ENCODE measurements around the gene CCDC187.

DNA sequence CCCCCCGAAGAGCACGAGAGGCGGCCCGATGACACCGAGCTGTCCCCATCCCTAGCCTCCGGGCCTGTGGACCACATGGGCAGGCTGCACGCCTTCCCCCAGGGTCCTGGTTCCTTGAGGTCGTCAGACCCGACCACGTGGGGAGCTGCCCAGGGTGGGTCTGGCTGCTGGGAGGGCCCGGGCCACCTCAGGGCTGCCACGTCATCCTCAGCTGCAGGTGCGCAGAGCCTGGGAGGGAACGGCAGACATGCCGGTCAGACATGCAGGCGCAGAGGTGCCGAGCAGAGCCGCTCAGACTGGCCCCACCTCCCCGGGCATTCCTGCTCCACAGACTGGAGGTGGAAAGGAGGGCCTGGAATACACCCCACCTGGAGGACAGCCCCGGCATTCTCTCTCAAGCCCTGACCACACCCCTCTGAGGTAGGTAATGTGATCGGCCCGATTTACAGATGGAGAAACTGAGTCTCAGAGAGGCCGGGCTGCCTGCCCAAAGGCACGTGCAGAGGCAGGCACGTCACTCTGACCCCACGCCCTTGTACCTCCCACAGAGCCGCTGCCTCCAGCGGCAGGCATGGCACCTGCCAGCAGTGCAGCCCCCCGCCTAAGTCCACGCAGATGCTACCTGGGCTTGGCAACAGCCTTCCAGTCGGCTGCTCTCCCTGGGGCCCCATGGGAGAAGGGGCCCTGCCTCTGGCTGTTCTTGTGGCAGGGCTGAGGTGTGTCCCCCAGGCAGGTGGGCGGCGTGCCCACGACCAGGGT lies 649 bp downstream of the CCDC187 start:
- TF ChIP-seq RCOR2 (CRISPR knock-in tag; IDR thresholded peaks at IDR 0.05) (no peak), GABPA (IDR thresholded peaks at IDR 0.05; ENCODE audit: low read depth, low read length) (no peak), GABPA (CRISPR knock-in tag; IDR thresholded peaks at IDR 0.05; ENCODE audit: low read depth) (no peak), NFRKB (IDR thresholded peaks at IDR 0.05) (no peak), ELF1 (CRISPR knock-in tag; IDR thresholded peaks at IDR 0.05) (no peak), NFIC (IDR thresholded peaks at IDR 0.05; ENCODE audit: low read length) (no peak), EP300 (IDR thresholded peaks at IDR 0.05; ENCODE audit: low read depth in 2 of 2, low read length in 2 of 2) (no peak), EP300 (CRISPR knock-in tag; IDR thresholded peaks at IDR 0.05; ENCODE audit: borderline replicate concordance) (no peak), ZNF326 (CRISPR knock-in tag; IDR thresholded peaks at IDR 0.05; ENCODE audit: borderline replicate concordance) (no peak)
- TF ChIP-seq, protein P1, sequence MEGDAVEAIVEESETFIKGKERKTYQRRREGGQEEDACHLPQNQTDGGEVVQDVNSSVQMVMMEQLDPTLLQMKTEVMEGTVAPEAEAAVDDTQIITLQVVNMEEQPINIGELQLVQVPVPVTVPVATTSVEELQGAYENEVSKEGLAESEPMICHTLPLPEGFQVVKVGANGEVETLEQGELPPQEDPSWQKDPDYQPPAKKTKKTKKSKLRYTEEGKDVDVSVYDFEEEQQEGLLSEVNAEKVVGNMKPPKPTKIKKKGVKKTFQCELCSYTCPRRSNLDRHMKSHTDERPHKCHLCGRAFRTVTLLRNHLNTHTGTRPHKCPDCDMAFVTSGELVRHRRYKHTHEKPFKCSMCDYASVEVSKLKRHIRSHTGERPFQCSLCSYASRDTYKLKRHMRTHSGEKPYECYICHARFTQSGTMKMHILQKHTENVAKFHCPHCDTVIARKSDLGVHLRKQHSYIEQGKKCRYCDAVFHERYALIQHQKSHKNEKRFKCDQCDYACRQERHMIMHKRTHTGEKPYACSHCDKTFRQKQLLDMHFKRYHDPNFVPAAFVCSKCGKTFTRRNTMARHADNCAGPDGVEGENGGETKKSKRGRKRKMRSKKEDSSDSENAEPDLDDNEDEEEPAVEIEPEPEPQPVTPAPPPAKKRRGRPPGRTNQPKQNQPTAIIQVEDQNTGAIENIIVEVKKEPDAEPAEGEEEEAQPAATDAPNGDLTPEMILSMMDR (CRISPR knock-in tag; IDR thresholded peaks at IDR 0.05), result no peak
- TF ChIP-seq, protein P2, sequence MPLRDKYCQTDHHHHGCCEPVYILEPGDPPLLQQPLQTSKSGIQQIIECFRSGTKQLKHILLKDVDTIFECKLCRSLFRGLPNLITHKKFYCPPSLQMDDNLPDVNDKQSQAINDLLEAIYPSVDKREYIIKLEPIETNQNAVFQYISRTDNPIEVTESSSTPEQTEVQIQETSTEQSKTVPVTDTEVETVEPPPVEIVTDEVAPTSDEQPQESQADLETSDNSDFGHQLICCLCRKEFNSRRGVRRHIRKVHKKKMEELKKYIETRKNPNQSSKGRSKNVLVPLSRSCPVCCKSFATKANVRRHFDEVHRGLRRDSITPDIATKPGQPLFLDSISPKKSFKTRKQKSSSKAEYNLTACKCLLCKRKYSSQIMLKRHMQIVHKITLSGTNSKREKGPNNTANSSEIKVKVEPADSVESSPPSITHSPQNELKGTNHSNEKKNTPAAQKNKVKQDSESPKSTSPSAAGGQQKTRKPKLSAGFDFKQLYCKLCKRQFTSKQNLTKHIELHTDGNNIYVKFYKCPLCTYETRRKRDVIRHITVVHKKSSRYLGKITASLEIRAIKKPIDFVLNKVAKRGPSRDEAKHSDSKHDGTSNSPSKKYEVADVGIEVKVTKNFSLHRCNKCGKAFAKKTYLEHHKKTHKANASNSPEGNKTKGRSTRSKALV (CRISPR knock-in tag; IDR thresholded peaks at IDR 0.05), result no peak
